Activated B cell treated with CpG ODN at 0.5 μM for 24 hours (primary cell): Measurements from ENCODE around the gene DGCR8. TPM values are rescaled to one million over a fixed set of nuclear protein-coding genes. Genes with fewer than 3 reads are reported as not detected.

Experiments used
- ATAC-seq: fragments of 200-7000 bp; cut with Tn5 transposase; one replicate; pipeline ENCODE4 v1.10.0; 2021; ENCODE audit warnings: low read depth, mild to moderate bottlenecking, moderate library complexity
- CTCF ChIA-PET: fragments of 350-600 bp; sonication (Branson Sonifier 250); formaldehyde crosslinking; loops from one replicate; lab custom pipeline; 2021; ENCODE audit warnings: antibody characterized with exemption; lab: Charles Lee
- POLR2A ChIA-PET: fragments of 350-600 bp; sonication (Branson Sonifier 250); formaldehyde crosslinking; loops from one replicate; lab custom pipeline; 2021; ENCODE audit warnings: antibody characterized with exemption; lab: Charles Lee
- DNase-seq: peaks from one replicate; pipeline ENCODE4 v3.0.0; 2022
- H3K27ac Mint-ChIP-seq: one replicate; pipeline ENCODE4 v1.8.0; 2020; ENCODE audit warnings: mixed read lengths
- H3K27me3 Mint-ChIP-seq: one replicate; pipeline ENCODE4 v1.8.0; 2021; ENCODE audit warnings: mixed read lengths
- H3K36me3 Mint-ChIP-seq: one replicate; pipeline ENCODE4 v1.8.0; 2021; ENCODE audit warnings: low read depth, mixed read lengths
- H3K4me1 Mint-ChIP-seq: one replicate; pipeline ENCODE4 v1.8.0; 2021; ENCODE audit warnings: mixed read lengths
- H3K4me3 Mint-ChIP-seq: one replicate; pipeline ENCODE4 v1.8.0; 2020; ENCODE audit warnings: mild to moderate bottlenecking, mixed read lengths
- H3K9me3 Mint-ChIP-seq: one replicate; pipeline ENCODE4 v1.8.0; 2020; ENCODE audit warnings: mixed read lengths
- intact Hi-C: fragments of 100-400 bp; cut with micrococcal nuclease; formaldehyde crosslinking; loops from one replicate; pipeline ENCODE4 v1.15.1; 2024
- total RNA-seq: library from RNA; stranded (reverse); gene quantifications from 2 replicates; pipeline ENCODE4 v1.2.3, GENCODE V29; 2022
- TF ChIP-seq, protein P1 (sequence below): fragments of 200-600 bp; IDR thresholded peaks from one replicate; pipeline ENCODE4 v1.8.0; 2022; ENCODE audit warnings: antibody characterized with exemption, mild to moderate bottlenecking

The DGCR8 gene
- total RNA-seq, 1 donor from 2014 or later: 35.5 TPM

DNA sequence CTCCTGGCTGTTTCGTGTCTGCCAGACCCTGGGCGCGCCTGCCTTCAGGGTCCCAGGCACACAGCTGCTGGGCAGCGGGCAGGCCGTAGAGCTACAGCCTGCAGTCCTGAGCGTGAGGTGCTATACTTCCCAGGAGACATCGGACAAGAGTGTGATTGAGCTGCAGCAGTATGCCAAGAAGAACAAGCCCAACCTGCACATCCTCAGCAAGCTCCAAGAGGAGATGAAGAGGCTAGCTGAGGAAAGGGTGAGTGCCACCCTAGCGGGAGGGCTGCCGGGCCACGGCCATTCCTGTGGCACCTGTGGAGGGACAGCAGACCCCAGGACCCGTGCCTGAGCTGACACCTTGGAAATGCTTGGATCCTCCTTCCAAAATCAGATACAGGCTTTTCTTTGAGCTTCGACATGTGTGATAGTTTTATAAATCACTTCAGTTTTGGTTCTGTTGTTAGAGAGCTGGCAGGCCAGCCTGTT lies 28.8 kb downstream of the DGCR8 start:
- intact Hi-C loops: no loop called here
- no peaks in the 10 kb centered on the region for H3K27me3 Mint-ChIP-seq
- no peak for ATAC-seq
- no peak for DNase-seq
- H3K27ac Mint-ChIP-seq: peak overlapping the region; percentile 2
- no peaks in the 10 kb centered on the region for H3K9me3 Mint-ChIP-seq
- peaks cover 56% of the 10 kb centered on the region for H3K36me3 Mint-ChIP-seq
- POLR2A ChIA-PET: no interaction called here
- H3K4me3 Mint-ChIP-seq: no peak overlapping the region
- CTCF ChIA-PET: no interaction called here
- H3K4me1 Mint-ChIP-seq: peaks cover 9% of the 10 kb centered on the region
- TF ChIP-seq, protein P1, sequence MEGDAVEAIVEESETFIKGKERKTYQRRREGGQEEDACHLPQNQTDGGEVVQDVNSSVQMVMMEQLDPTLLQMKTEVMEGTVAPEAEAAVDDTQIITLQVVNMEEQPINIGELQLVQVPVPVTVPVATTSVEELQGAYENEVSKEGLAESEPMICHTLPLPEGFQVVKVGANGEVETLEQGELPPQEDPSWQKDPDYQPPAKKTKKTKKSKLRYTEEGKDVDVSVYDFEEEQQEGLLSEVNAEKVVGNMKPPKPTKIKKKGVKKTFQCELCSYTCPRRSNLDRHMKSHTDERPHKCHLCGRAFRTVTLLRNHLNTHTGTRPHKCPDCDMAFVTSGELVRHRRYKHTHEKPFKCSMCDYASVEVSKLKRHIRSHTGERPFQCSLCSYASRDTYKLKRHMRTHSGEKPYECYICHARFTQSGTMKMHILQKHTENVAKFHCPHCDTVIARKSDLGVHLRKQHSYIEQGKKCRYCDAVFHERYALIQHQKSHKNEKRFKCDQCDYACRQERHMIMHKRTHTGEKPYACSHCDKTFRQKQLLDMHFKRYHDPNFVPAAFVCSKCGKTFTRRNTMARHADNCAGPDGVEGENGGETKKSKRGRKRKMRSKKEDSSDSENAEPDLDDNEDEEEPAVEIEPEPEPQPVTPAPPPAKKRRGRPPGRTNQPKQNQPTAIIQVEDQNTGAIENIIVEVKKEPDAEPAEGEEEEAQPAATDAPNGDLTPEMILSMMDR: no peak

DNA sequence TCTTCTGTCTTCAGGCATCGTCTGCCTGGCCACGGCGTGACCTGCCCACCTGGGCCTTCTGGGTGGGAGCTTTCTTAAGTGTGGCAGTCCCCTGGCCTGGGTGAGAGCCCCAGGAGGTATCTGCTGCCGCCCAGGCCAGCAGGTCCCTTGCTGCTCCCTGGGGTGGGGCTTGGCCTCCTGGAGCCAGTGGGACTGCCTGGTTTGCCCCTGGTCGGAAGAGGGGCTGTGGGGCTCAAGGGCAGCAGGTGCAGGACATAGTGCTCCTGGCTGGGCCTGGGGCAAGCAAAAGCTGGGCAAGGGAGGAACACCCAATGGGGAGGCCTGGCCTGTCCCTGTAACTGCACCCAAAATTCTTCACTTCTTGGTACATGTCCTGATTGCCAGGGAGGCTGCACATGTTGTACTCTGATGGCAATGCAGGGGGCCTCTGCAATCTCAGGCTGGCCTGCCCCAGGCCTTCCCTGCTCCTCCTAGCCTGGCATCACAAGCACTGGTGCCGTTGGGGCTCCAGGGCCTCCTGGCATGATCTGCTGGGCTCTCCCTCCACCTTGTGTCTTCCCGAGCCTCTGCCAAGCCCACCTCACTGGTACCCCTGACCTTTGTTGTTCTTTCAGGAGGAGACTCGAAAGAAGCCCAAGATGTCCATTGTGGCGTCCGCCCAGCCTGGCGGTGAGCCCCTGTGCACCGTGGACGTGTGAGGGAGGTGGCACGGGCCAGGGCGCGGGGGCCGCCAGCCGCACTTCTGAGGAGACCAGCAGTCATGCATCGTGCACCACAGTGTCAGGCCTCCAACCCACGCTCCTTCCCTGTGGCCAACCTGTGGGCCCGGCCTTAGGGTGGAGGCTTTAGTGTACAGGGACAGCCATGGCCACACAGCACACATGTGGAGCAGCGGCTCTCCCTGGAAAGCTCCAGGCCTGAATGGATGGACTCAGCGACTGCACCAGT lies 29.6 kb downstream of the DGCR8 start:
- peaks cover 13% of the 10 kb centered on the region for H3K4me1 Mint-ChIP-seq
- CTCF ChIA-PET: no interaction called here

DNA sequence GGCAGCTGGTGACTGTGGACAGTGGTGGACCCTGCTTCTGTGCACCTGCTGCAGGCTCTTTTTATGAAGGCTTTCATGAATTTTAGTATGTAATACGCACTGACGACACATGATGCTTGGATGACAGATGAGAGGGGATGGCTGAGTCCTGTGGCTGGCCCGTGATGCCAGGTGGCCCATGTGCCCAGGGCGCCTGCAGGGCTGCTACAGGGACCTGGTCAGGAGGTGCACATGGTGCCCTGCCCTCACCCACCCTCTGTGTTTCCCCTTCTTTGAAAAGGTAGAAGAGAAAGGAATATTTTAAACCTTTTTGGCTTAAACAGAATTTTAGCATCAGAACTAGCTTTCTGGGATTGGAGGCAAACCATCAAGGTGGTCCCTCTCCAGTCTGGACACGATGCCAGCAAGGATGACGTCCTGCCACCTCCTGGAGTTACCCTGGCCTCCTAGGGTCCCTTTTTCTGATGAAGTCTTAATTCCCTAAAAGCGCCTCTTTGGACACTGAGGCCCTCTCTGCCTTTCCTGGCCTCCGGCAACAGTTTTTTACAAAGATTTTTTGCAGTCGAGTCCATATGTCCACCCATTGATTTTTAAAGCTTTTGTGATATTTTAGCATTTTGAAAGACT lies 30.4 kb downstream of the DGCR8 start:
- intact Hi-C loops: no loop called here
- ChIA-PET CTCF (no interaction called here), POLR2A (interaction anchor here (1.3 kb wide), 1 partner anchor 28 kb away, joined by 3 read pairs; no protein-coding TSS in a partner anchor)
- Mint-ChIP-seq H3K4me1 (peaks cover 18% of the 10 kb centered on the region), H3K9me3 (no peaks in the 10 kb centered on the region), H3K27ac (no peak overlapping the region), H3K36me3 (peaks cover 65% of the 10 kb centered on the region), H3K27me3 (no peaks in the 10 kb centered on the region), H3K4me3 (no peak overlapping the region)
- TF ChIP-seq, protein P1: no peak
- DNase-seq: no peak
- no peak for ATAC-seq

More for the DNA sequence above, 29.6 kb downstream of the DGCR8 start:
- Mint-ChIP-seq H3K27me3 (no peaks in the 10 kb centered on the region), H3K9me3 (no peaks in the 10 kb centered on the region), H3K36me3 (peaks cover 62% of the 10 kb centered on the region), H3K27ac (no peak overlapping the region), H3K4me3 (no peak overlapping the region)
- TF ChIP-seq, protein P1: no peak
- ATAC-seq: no peak
- intact Hi-C loops: no loop called here
- POLR2A ChIA-PET: interaction anchor here (1.3 kb wide), 1 partner anchor 27 kb away, joined by 3 read pairs; no protein-coding TSS in a partner anchor
- DNase-seq: no peak

DNA sequence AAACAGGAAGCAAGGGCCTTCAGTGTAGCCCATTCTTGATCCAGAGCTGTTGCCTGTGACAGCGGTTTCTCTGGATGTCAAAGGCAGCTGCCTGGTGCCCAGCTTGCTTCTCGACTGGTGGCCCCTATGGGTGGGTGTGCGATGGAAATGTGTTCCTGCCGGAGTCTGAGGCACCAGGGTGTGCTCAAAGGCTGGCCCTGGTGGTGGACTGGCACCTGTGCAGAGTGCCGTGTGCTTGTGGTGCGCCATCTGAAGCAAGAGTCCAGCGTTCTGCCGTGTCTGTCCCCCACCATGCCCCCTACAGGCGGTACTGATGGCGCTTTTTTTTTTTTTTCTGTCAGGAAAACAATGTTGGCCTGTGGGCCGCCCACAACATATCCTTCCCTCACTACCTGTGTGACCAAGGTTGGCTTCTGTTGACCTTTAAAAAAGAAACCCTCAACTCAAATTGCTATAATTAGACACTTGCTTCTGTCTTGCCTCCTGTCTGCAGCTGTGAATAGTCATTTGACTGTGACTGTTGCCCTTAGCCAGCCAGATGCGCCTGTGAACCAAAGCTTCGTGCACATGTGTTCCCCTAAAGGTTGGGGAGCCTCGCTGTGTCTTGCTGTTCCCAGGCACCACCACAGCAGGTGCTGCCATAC lies 31.1 kb downstream of the DGCR8 start:
- peak; percentile 72 for ATAC-seq
- TF ChIP-seq, protein P1: no peak
- H3K9me3 Mint-ChIP-seq: no peaks in the 10 kb centered on the region
- intact Hi-C loops: loop anchor here (1.0 kb wide), 1 partner anchor 141 kb away; no protein-coding TSS in a partner anchor
- POLR2A ChIA-PET: interaction anchor here (1.3 kb wide), 1 partner anchor 29 kb away, joined by 3 read pairs; no protein-coding TSS in a partner anchor
- H3K27ac Mint-ChIP-seq: peak overlapping the region; percentile 53
- peaks cover 18% of the 10 kb centered on the region for H3K4me1 Mint-ChIP-seq
- DNase-seq: no peak
- peaks cover 59% of the 10 kb centered on the region for H3K36me3 Mint-ChIP-seq
- no peak overlapping the region for H3K4me3 Mint-ChIP-seq
- CTCF ChIA-PET: no interaction called here
- H3K27me3 Mint-ChIP-seq: no peaks in the 10 kb centered on the region
